MM.1S (cell line): ENCODE measurements around the gene MLPH.
A peak's percentile ranks its signal among the peaks of the same experiment; 100 is the strongest.

Experiments
- DNase-seq: peaks from one replicate; pipeline ENCODE4 v3.0.0-alpha.2; 2015
- H2AFZ ChIP-seq: fragments of 300-600 bp; sonication (generic); 2 replicates; pipeline ENCODE4 v1.6.0; 2016; ENCODE audit warnings: antibody characterized with exemption, low read length
- H3F3A ChIP-seq: fragments of 300-600 bp; sonication (generic); 2 replicates; pipeline ENCODE4 v1.6.1; 2016; ENCODE audit warnings: mild to moderate bottlenecking, antibody characterized with exemption, low read length, moderate library complexity, mixed read lengths; ENCODE audit not compliant: insufficient read depth
- H3K27ac ChIP-seq: fragments of 300-600 bp; sonication (generic); 2 replicates; pipeline ENCODE4 v1.5.1; 2016; ENCODE audit warnings: mild to moderate bottlenecking, low read length
- H3K27me3 ChIP-seq: fragments of 300-600 bp; sonication (generic); replicated peaks from 2 replicates; pipeline ENCODE4 v1.6.0; 2016; ENCODE audit warnings: low read length; ENCODE audit not compliant: insufficient read depth
- H3K36me3 ChIP-seq: fragments of 300-600 bp; sonication (generic); replicated peaks from 2 replicates; pipeline ENCODE4 v1.6.1; 2016; ENCODE audit warnings: mild to moderate bottlenecking, low read length, mixed read lengths; ENCODE audit not compliant: insufficient read depth
- H3K4me1 ChIP-seq: fragments of 300-600 bp; sonication (generic); 2 replicates; pipeline ENCODE4 v1.6.1; 2016; ENCODE audit warnings: low read length, mixed read lengths
- H3K4me2 ChIP-seq: fragments of 300-600 bp; sonication (generic); 2 replicates; pipeline ENCODE4 v1.6.0; 2016; ENCODE audit warnings: low read depth, low read length
- H3K4me3 ChIP-seq: fragments of 300-600 bp; sonication (generic); 2 replicates; pipeline ENCODE4 v1.5.1; 2016; ENCODE audit warnings: low read length, mixed read lengths
- H3K79me2 ChIP-seq: fragments of 300-600 bp; sonication (generic); 2 replicates; pipeline ENCODE4 v1.6.1; 2016; ENCODE audit warnings: mixed run types, low read length, mixed read lengths
- H3K9ac ChIP-seq: fragments of 300-600 bp; sonication (generic); 2 replicates; pipeline ENCODE4 v1.6.1; 2016; ENCODE audit warnings: low read length, mixed read lengths
- H3K9me2 ChIP-seq: fragments of 300-600 bp; sonication (generic); replicated peaks from 2 replicates; pipeline ENCODE4 v1.6.1; 2016; ENCODE audit warnings: mild to moderate bottlenecking, low read length, mixed read lengths; ENCODE audit not compliant: insufficient read depth
- H3K9me3 ChIP-seq: fragments of 300-600 bp; sonication (generic); replicated peaks from 2 replicates; pipeline ENCODE4 v1.6.1; 2016; ENCODE audit warnings: mild to moderate bottlenecking, low read length, mixed read lengths; ENCODE audit not compliant: insufficient read depth
- H4K20me1 ChIP-seq: fragments of 300-600 bp; sonication (generic); 2 replicates; pipeline ENCODE4 v1.6.1; 2016; ENCODE audit warnings: mild to moderate bottlenecking, low read length, moderate library complexity, mixed read lengths; ENCODE audit not compliant: insufficient read depth
- EZH2 ChIP-seq: fragments of 300-600 bp; sonication (generic); optimal IDR thresholded peaks from 2 replicates; pipeline ENCODE3; 2017; ENCODE audit warnings: low read depth, mild to moderate bottlenecking, antibody characterized with exemption, low read length, mixed read lengths
- EZH2phosphoT487 ChIP-seq: fragments of 300-600 bp; sonication (generic); IDR thresholded peaks from 2 replicates; pipeline ENCODE4 v1.6.1; 2018; ENCODE audit warnings: antibody characterized with exemption, low read length
- TF ChIP-seq, protein P1 (sequence below): fragments of 300-600 bp; sonication (generic); IDR thresholded peaks from 2 replicates; pipeline ENCODE4 v1.5.1; 2016; ENCODE audit warnings: antibody characterized with exemption, low read length, mixed read lengths

MLPH gene

DNA sequence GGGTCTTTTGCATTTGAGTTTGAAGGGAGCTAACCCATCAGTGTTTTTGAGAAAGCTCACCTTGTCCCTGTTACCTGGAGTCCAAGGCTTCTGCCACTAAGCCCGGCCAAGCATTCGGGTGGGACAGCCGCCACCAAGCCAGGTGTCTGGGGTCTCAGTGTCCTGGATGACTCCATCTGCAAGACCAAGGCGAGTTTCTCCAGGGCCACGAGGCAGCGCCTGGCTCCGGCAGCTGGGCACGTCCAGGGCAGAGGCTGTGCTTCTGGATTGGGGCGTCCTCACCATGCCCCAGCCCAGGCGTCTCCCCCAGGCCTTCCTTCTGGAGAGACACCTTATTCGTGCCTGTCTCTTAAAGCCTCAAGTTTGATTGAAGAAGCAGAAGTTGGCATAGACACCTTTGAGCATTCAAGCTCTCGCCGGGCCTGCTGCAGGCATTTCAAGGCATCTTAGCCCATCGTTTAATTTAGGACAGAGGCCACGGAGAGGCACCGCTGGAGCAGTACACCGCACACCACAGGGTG lies 24.9 kb downstream of the MLPH start:
- no peaks in the 10 kb centered on the region for H3K36me3 ChIP-seq
- no peaks in the 10 kb centered on the region for H3K9me2 ChIP-seq
- H4K20me1 ChIP-seq = no peaks in the 10 kb centered on the region
- H3K9me3 ChIP-seq = no peaks in the 10 kb centered on the region
- no peak overlapping the region for H3K27ac ChIP-seq
- peaks cover 42% of the 10 kb centered on the region for H3K4me1 ChIP-seq
- no peak overlapping the region for H3K9ac ChIP-seq
- H3K27me3 ChIP-seq = no peaks in the 10 kb centered on the region
- H3K79me2 ChIP-seq = no peaks in the 10 kb centered on the region
- no peak overlapping the region for H2AFZ ChIP-seq
- H3K4me2 ChIP-seq = no peak overlapping the region
- no peak overlapping the region for H3K4me3 ChIP-seq
- H3F3A ChIP-seq = peaks cover 17% of the 10 kb centered on the region
- DNase-seq = no peak
- TF ChIP-seq EZH2phosphoT487 (no peak), EZH2 (no peak)
- TF ChIP-seq, protein P1, sequence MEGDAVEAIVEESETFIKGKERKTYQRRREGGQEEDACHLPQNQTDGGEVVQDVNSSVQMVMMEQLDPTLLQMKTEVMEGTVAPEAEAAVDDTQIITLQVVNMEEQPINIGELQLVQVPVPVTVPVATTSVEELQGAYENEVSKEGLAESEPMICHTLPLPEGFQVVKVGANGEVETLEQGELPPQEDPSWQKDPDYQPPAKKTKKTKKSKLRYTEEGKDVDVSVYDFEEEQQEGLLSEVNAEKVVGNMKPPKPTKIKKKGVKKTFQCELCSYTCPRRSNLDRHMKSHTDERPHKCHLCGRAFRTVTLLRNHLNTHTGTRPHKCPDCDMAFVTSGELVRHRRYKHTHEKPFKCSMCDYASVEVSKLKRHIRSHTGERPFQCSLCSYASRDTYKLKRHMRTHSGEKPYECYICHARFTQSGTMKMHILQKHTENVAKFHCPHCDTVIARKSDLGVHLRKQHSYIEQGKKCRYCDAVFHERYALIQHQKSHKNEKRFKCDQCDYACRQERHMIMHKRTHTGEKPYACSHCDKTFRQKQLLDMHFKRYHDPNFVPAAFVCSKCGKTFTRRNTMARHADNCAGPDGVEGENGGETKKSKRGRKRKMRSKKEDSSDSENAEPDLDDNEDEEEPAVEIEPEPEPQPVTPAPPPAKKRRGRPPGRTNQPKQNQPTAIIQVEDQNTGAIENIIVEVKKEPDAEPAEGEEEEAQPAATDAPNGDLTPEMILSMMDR = no peak

DNA sequence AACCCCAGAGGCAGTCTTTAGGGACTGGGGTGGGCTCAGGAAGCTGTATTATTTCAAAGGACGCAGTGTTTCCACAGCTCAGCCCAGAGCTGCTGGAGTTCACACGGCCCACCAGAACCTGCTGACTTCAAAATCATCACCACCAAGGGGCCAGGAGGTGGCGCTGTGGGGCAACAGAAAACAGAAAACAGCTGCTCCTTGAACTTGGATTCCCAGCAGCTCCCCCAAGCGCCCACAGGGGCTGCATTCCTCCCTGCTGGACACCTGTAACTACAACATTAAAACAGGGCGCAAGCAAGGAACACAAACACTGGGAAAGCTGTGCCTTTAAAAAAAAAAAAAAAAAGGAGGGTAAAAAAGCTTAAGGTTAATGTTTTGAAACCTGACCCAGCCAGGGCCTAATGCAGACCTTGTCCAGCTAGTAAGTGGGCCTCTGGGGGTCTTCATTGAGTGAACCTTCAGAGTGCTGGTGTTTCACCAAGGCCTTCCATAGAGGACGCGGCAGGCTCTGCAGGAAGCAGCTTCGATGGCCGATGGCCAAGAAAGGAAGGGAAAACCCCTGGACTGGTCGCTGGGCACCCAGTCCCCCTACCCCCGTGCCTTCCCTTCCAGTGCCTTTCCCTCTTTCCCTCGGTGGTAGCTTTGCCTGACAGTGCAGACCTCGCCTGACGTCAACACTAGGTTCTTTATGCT lies 25.9 kb downstream of the MLPH start:
- H3K27me3 ChIP-seq = no peaks in the 10 kb centered on the region
- no peak overlapping the region for H2AFZ ChIP-seq
- H3K27ac ChIP-seq = no peak overlapping the region
- H3K9me2 ChIP-seq = no peaks in the 10 kb centered on the region
- H3K4me2 ChIP-seq = no peak overlapping the region
- TF ChIP-seq, protein P1 = peak; percentile 86
- no peak for TF ChIP-seq EZH2
- TF ChIP-seq EZH2phosphoT487 = no peak
- H3K4me3 ChIP-seq = no peak overlapping the region
- no peaks in the 10 kb centered on the region for H3K79me2 ChIP-seq
- H3F3A ChIP-seq = peaks cover 17% of the 10 kb centered on the region
- no peaks in the 10 kb centered on the region for H3K9me3 ChIP-seq
- no peaks in the 10 kb centered on the region for H4K20me1 ChIP-seq
- peaks cover 42% of the 10 kb centered on the region for H3K4me1 ChIP-seq
- no peak overlapping the region for H3K9ac ChIP-seq
- peak; percentile 76 for DNase-seq
- H3K36me3 ChIP-seq = no peaks in the 10 kb centered on the region

GRCh38 chr2:237513693-237514092 lies 26.6 kb downstream of the MLPH start:
- Histone ChIP-seq H3K4me3 (no peak overlapping the region), H3K36me3 (no peaks in the 10 kb centered on the region), H3K9me3 (no peaks in the 10 kb centered on the region), H3F3A (peaks cover 17% of the 10 kb centered on the region), H3K9ac (no peak overlapping the region), H3K4me1 (peaks cover 42% of the 10 kb centered on the region), H3K79me2 (no peaks in the 10 kb centered on the region), H3K27me3 (no peaks in the 10 kb centered on the region), H3K4me2 (peak overlapping the region; percentile 53; the same call in 1 of the 2 replicates), H3K27ac (peak overlapping the region; percentile 72), H3K9me2 (no peaks in the 10 kb centered on the region), H2AFZ (no peak overlapping the region), H4K20me1 (no peaks in the 10 kb centered on the region)
- no peak for TF ChIP-seq EZH2phosphoT487
- no peak for TF ChIP-seq EZH2
- TF ChIP-seq, protein P1 = no peak
- DNase-seq = no peak
